Lower leg skin (tissue), 3 donors: ENCODE results near the gene MEAK7.

ENCODE experiments used
- POLR2A ChIP-seq, 2 donors: fragments of 450-650 bp; IDR thresholded peaks; one replicate each; pipeline ENCODE4 v1.6.1; 2016 to 2017; ENCODE audit warnings: antibody characterized with exemption in 2 of 2, mild to moderate bottlenecking in 1 of 2, moderate library complexity in 1 of 2
- TF ChIP-seq, protein P1 (sequence below), 3 donors: fragments of 450-650 bp; IDR thresholded peaks; one replicate each; pipeline ENCODE4 v1.5.1; 2016; ENCODE audit warnings: antibody characterized with exemption in 3 of 3, mild to moderate bottlenecking in 3 of 3, moderate library complexity in 2 of 3

DNA sequence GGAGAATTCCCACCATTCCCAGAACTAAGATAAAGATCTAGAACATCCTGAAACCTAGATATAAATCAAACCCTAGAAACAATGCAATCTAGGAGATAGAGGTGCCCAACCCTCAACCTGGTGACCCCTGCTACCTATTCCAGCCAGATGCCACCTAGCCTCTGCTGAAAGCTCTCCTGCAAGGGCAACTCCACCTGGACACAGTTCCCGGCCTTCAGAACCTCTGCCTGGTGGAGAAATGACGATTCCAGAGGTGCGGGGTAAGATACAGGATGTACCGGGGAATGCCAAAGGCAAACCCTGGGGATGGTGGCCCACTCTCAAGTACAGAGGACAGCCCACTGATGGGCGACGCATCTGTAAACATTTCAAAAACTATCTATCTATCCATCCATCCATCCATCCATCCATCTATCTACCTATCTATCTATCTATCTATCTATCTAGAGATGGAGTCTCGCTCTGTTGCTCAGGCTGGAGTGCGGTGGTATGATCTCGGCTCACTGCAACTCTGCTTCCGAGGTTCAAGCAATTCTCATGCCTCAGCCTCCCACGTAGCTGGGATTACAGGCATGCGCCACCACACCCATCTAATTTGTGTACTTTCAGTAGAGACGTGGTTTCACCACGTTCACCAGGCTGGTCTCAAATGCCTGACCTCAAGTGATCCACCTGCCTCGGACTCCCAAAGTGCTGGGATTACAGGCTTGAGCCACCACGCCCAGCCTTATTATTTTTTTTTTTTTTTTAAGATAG lies 19.0 kb downstream of the MEAK7 start:
- TF ChIP-seq, protein P1, sequence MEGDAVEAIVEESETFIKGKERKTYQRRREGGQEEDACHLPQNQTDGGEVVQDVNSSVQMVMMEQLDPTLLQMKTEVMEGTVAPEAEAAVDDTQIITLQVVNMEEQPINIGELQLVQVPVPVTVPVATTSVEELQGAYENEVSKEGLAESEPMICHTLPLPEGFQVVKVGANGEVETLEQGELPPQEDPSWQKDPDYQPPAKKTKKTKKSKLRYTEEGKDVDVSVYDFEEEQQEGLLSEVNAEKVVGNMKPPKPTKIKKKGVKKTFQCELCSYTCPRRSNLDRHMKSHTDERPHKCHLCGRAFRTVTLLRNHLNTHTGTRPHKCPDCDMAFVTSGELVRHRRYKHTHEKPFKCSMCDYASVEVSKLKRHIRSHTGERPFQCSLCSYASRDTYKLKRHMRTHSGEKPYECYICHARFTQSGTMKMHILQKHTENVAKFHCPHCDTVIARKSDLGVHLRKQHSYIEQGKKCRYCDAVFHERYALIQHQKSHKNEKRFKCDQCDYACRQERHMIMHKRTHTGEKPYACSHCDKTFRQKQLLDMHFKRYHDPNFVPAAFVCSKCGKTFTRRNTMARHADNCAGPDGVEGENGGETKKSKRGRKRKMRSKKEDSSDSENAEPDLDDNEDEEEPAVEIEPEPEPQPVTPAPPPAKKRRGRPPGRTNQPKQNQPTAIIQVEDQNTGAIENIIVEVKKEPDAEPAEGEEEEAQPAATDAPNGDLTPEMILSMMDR (IDR thresholded peaks at IDR 0.05) = no peak
- no peak for TF ChIP-seq POLR2A (IDR thresholded peaks at IDR 0.05)
